Epidermal melanocyte (primary cell): ENCODE measurements around the gene DOC2B.
"Not testable (repeated sequence)": the region's sequence is repeated elsewhere in the genome, so short reads cannot be mapped to it uniquely, and the experiment has no call there.

Experiments used
- DNase-seq: peaks from one replicate; pipeline ENCODE4 v3.0.0; 2011; ENCODE audit warnings: low spot score; ENCODE audit not compliant: insufficient read length

DOC2B gene

DNA sequence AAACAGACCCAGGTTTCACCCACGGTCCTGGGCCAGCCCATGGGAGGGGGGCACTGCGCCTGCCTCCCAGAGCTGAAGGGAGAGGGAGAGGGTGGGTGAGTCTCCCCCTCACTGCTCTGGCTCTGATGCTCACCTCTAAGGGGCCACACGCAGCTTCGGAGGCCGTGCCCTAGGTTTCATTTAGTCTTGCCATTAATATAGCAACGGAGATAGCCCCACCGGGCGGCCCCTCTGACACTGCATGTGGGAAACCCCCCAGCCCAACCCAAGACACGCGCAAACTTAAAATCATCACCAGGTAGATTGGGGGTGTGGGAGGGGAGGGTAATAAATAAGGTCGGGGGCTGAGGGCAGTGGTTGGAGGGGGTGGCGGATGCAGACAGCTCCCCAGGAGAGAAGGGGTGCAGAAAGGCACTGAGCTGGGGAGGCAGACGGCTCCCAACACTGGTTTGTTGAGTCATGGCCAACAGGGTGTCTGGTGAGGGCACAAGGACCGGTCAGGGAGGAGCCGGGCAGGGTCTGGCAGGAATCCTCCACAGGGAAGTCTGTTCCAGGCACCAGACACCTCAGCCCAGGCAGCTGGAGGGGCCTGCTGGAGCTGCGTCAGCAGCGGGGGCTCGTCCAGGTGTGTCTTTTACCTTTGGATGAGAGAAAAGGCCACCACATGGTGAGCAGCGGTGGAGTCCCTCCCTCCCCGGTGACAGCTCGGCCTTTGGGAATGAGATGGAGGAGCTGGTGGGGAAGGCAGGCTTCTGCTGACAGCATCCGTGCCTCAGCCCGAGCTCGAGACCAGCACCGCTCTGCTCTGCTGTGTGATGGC, 32.0 kb upstream of the DOC2B start:
- DNase-seq = no peak

DNA sequence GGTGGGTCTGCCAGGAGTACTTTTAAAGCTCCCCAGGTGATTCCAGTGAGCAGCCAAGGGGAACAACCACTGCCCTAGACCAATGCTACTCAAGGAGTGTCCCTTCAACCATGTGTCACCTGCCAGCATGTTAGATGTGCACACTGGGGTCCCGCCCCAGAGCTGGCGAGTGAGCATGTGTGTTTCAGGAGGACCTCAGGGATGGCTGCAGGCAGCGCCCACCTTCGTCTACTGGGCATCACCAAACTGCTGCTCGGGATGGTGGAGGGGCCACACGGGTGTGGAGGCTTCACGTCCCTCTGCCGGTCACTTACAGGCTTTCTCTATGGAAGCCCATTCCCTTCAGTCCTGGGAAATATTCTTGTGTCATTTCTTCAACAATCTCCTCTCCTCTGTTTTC, 29.0 kb upstream of the DOC2B start:
- DNase-seq = no peak

DNA sequence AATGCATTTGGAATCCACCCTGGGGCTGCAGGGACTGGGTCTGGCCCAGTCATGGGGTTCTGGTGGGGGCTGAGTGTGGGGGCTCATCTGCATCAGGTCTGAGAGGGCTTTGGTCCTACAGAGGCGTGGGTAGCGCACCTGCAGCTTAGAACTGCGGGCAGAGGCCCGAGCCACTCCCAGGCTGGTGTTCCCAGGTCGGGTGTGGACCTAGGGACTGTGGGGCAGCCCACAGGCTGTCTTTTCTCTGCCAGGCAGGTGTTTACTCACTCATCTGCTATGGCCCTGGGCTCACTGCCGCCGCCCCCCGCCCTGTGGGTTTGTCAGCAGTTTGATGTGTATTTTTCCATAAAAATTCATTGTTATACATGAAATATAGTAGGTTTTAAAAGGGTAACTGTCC, 27.0 kb upstream of the DOC2B start:
- no peak for DNase-seq

DNA sequence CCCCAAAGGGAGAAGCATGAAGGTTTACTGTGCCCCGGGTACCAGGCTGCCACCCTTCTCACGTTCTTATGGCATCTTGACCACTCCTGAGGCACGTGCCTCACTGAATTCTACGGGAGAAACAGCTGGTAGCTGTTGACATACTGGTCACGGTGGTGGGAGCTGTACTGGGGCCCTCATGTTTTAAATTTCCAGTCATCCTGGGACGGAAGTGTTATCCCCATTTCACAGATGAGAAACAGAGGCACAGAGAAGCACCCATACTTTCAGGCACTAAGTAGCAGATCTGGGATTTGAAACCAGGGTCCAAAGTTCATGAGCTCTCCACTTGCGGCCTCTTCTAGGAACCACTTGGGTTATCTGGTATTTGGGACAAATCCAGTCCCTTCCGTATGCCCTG, 26.3 kb upstream of the DOC2B start:
- no peak for DNase-seq

DNA sequence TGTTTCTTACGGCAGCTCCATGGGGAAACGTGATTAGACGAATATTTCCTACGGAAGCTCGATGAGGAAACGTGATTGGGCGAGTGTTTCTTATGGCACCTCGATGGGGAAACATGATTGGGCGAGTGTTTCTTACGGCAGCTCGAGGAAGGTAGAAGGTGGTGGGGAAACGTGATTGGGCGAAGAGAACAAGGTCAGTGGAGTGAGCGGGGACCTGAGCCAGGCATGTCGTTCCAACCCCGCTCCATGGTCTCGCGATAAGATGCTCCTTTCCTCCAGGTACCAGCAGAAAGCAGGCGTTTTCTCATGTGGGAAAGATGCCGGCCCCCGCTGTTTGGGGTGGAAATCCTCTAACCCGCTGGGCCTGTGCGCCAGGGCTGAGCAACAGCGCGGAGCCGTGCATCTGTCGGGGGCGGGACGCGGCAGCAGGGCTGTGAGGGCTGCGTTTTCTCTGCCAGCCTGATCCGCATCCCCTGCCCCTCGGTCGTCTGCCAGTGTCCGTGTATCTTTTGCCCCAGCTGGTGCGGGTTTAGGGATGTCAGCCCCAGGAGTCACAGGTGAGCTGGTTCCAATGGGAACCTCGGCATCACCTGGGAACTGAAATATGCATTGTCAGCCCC, 25.6 kb upstream of the DOC2B start:
- no peak for DNase-seq

DNA sequence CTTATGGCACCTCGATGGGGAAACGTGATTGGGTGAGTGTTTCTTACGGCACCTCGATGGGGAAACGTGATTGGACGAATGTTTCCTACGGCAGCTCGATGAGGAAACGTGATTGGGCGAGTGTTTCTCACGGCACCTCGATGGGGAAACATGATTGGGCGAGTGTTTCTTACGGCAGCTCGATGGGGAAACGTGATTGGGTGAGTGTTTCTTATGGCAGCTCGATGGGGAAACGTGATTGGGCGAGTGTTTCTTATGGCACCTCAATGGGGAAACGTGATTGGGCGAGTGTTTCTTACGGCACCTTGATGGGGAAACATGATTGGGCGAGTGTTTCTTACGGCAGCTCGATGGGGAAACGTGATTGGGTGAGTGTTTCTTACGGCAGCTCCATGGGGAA, 25.0 kb upstream of the DOC2B start:
- DNase-seq = not testable (repeated sequence)

DNA sequence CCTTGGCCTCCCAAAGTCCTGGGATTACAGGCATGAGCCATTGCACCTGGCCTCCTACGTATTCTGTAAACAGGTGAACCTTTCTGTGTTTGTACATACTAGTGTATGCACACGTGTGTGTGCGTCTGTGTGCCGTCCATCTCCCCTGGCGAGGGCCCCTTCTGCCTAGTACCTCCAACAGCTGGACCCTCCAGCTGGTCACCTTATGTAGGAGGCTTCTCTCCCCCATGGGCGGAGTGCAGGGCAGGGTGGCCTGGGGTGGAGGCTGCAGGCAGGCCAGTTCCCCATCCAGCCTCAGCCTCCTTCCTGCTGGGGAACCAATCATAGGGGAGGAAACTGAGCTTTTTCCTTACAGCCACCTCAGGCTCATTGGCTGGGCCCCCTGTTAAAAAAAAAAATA, 24.4 kb upstream of the DOC2B start:
- no peak for DNase-seq

DNA sequence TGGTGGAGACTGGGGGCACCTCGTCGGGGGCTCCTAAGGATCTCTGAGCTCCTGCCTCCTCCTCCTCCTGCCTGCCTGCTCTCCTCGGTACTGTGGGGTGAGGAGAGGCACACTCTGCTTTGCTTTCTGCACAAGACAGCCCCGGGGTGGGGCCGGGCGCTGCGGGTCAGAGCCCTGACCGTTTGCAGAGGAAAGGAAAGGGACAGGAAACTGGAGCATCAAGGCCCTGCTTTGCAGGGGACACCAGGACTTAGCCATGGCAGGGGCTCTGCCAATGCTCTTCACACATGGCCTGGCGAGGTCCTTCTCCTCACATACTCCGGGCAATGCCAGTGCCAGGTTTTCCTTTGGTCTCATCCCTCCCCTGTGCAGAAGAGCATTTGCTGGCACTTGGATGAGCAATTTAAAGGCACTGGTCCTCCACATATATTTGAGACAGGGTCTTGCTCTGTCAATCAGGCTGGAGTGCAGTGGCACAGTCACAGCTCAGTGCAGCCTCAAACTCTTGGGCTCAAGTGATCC, 23.8 kb upstream of the DOC2B start:
- no peak for DNase-seq

DNA sequence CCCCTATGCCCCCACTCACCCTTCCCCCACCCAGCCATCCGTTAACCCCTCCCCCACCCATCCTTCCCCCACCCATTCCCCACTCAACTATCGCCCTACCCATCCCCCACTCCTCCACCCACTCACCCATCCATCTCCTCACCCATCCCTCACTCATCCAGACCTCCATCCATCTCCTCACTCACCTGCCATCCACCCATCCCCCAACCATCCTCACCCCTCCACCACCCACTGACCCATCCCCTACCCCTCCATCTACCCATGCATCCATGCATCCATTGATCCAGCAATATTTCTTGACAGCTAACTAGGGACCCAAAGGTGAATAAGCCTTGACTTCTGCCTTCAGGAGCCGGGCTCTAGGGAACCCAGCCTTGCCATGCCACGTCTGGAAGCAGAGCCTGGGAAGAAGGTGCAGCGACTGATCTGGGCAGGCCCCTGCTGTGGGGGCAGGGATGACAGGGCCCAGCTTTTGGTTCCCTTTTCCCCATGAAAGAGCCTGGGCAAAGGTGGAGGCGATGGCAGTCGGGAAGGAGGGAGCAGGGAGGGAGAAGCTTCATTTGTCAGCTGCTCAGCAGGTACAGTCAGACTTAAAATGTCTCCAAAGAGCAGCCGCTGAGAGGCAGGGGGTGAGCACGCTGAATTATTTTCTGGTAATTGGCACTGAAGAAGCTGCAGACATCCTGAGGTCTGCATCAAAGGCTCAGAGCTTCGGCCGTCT, 23.1 kb upstream of the DOC2B start:
- DNase-seq = no peak

DNA sequence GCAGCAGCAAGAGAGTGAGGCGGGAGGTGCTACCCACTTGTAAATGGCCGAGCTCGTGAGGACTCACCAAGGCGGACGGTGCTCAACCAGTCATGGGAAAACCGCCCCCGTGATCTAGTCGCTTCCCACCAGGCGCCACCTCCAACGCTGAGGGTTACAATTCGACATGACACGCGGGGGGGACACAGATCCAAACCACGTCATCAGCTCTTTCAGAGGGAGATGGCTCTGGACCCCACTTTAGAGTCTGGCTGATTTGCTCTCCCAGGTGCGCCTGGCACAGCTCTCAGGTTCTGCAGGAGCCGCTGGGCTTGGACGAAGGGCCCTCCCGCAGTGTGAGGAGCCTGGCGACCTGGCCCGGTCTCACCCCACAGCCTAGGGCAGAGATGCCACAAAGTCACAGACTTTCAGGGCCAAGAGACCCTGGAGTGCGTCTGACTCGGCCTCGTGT, 21.1 kb upstream of the DOC2B start:
- DNase-seq = no peak

DNA sequence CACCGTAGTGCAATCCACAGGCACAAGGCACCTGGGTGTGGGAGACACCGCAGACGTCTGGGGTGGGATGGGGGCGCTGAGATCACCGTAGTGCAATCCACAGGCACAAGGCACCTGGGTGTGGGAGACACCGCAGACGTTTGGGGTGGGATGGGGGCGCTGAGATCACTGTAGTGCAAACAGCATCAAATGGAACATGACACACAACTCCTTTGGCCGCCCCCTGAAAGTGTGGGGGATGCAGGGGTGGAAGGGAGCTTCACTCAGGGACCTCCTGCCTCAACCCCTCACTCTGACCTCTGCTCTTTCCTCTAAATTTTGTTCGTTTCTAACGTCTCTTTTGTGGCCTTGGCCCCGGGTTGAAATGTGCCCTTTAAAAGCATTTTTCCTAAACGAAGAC, 20.3 kb upstream of the DOC2B start:
- not testable (repeated sequence) for DNase-seq

DNA sequence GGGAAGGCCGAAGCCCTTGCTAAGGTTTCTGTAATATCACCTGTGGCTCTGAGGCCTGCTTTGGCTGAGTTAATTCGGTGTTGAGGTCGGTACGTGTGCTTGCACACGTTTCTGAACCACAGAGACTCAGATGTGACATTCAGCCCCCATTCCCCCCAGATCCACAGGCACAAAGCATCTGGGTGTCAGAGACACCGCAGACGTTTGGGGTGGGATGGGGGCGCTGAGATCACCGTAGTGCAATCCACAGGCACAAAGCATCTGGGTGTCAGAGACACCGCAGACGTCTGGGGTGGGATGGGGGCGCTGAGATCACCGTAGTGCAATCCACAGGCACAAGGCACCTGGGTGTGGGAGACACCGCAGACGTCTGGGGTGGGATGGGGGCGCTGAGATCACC, 19.8 kb upstream of the DOC2B start:
- not testable (repeated sequence) for DNase-seq

DNA sequence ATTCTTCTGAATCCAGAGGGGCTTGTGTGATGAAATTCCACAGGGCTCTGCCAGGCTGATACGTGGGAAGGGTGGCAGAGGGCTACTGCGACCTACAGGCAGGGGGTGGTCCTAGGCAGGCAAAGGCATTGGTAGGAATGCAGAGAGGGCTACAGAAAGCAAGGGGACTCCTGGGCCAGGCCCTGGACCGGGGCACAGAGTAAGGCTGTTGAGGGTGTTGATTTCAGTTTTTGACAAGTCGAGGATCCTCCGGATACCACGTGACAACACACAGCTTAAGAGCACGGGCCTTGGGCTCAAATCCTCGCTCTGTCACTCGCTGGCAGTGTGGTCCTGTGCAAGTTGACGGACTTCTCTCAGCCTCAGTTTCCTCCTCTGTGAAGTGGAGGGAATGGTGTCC, 19.1 kb upstream of the DOC2B start:
- no peak for DNase-seq

DNA sequence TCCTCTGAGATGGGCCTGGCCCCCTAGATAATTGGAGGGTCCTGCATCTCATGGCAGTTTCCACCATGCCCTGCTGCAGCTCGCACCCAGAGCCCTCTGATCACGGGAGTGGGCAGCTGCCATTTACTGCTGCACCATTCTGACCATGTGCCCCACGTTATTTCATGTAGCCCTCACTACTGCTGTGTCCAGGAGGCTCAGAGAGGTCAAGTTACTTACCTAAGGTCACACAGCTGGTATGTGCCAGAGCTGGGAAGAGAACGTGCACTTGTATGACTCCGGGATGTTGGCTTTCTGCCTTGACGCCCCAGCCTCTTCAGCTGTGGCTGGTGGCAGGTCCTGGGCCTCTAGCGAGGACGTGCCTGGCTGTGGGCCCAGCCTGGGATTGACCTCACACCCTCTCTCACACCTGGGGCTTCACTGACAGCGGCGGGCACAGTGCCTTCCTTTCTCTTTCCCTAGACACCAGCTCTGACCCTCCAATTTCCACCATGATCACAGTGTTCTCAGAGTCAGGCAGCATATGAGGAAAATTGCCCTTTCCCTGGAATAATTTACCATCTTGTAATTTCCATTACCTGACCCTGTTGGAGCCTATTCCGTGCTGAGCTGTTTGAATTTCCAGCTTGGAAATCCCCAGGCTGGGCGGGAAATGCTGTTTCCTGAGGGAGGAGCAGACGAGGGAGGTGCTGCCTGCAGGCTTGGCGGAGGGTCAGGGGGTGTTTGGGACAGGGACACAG, 18.5 kb upstream of the DOC2B start:
- DNase-seq = no peak

DNA sequence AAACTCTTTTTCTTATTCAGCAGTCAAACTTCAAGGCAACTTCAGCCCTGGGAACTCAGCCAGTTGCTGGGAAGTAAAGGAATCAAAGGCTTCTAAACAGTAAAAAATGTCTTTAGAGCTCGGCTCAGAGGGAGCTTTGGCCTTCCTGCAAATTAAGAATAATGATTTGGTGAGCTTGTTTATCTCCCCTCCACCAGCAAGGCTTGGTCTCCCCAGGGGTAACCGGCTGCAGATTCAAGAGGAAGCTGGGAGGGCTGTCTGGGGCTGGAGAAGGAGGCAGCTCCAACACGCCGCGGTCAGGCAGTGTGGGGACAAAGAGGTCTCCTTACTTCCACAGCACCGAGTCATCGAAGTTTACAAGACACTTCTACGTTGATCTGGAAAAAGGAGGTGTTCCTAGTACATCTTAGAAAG, 17.7 kb upstream of the DOC2B start:
- no peak for DNase-seq

DNA sequence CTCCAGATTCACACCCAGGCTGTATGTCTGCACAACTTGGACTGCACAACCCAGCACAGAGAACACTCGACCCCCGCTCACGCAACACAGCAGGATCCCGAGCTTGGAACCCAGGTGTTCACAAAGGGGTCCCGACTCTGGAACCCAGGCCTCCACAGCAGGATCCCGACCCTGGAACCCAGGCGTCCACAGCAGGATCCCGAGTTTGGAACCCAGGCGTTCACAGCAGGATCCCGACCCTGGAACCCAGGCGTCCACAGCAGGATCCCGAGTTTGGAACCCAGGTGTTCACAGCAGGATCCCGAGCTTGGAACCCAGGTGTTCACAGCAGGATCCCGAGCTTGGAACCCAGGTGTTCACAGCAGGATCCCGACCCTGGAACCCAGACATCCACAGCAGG, 16.8 kb upstream of the DOC2B start:
- DNase-seq = not testable (repeated sequence)

DNA sequence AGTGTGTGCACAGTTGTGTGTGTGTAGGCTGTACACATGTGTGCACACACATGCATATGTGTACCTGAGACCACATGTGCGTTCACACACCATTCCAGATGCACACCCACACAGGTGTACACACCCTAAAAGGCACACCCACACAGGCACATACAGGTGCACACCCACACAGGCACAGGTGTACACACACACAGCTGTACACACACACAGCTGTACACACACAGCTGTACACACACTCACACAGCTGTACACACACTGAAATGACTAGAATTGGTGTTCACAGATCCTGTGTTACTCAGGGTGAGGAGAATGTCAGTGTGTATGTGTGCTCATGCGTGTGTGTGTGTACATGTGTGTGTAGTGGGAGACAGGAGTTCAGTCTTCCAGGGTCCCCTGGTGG, 15.9 kb upstream of the DOC2B start:
- DNase-seq = no peak

DNA sequence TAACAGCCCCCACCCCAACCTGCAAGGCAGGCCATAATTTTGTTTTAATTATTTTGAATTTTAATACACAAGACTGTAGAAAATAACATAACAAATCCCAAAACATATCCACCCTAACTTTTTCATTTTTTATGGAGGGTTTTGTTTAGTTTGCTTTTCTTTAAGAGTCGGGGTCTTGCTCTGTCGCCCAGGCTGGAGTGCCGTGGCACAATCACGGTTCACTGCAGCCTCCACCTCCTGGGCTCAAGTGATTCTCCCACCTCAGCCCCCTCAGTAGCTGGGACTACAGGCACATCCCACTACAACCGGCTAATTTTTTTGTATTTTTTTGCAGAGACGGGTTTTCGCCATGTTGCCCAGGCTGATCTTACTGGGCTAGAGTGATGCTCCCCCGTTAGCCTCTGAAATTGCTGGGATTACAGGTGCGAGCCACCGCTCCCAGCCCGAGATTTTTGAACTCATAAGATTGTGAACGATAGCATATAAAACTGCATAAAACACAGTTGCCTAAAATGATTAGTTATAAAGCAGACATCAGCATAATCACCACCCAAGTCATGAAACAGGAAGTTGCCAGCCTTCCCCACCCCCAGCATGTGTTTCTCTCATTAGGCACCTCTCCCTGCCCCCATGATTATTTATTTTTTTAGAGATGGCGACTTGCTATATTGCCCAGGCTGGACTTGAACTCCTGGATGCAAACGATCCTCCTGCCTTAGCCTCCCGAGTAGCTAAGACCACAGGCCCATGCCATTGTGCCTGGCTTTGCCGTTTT, 13.6 kb upstream of the DOC2B start:
- no peak for DNase-seq

DNA sequence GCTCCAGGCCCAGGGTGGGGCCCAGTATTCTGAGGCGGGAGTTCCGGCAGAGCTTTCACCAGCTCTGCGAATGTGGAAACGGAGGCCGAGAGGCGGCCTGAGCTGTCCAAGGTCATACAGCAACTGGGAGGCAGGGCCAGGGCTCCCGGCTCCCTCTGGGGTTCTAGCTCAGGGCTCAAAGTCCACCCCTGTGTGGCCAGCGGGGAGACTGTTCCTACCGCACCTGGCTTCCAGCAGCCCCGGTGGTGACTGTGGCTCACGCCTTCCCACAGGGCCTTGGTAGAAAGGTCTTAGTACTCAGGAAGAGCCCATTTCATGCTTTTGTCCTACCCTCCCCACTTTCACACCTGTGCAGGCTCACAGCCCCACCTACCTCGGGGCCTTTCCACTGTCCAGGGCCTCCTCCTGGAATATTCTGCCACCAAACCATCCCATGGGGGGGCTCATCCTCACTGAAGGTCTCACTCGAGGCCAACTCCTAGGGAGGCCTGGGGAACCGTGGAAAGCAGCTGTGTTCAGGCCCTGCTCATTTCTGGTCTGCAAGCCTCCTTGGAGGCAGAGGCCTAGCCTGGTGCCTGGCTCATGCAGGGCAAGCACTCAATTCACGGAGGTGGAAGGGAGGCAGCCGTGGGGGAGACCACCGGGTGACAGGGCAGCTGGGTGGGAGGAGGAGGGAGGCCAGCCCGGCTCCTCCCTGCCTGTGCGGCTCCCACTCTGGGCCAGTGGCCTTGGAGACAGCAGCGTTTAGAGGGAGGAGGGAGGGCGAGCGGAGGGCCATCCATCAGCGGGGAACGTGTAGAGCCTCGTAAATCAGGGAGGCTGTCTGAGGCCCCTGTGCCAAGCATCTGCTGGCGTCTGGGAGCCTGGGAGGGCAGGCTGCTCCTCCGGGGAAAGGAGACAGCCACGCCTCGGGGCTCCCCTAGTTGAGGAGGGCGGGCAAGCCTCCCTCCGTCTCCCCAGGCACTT, 12.7 kb upstream of the DOC2B start:
- DNase-seq = no peak

DNA sequence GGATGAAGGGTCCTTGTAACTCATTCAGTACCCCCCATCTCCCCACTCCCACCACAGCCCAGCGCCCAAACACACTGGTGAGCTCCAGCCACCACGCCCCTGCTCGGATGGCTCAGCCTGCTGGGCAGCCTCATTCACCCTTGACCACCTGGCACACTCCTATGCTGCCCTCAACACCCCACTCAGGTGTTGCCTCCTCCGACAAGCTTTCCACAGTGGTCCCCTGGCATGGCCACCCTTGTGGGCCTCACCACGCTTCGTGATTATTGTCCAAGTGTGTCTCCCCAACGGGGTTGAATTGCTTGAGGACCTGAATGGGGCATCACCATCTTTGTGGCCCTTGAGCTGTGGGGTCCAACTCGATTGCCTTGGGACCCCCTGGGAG, 12.0 kb upstream of the DOC2B start:
- no peak for DNase-seq
